ENCODE results near the gene SPAG5. TPM values are rescaled to one million over a fixed set of nuclear protein-coding genes. Genes with fewer than 3 reads are reported as not detected.
"Not testable (repeated sequence)": the region's sequence is repeated elsewhere in the genome, so short reads cannot be mapped to it uniquely, and the experiment has no call there.

SPAG5 gene
- total RNA-seq, 4 donors from 2014 or later = 10.0 to 28.3 (median 16.2) TPM

DNA sequence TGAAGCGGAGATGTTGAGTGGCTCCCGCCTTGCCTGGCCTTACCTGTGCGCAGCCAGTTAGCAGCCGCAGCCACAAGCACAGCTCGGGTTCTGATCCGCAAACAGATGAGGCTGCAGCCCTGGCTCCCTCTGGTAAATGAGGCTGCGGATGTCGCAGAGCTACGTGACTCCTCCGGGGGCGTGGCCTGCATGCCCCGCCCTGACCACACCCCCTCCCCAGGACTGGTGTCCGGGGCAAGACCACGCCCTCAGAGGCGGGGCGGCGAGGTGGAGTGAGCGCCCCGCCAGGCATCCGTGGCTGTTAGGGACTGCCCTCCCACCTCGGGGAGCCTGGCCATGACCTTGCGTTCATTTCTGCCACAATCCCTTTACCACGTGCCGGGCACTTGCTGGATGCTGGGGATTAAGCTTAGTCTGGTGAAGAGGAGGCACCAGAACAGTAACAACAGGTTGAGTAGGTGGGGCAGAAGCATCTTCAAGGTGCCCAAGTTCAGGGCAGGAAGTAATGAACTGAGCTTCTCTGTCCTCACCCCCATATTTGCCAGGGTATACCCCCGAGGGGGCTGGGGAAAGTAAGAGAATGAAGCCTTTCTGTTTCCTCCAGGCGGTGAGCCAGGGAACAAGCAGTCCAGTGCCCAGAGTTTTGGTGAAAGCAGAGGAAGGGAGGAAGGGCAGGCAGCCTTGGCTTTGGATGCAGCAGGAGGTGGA, 21.9 kb downstream of the SPAG5 start, which contains the start of gene ALDOC:
ALDOC (minus strand) TSS at position 138 of the 708 bp plus-strand sequence. CDS start 1,363 bp downstream, outside the sequence.
- Histone ChIP-seq H3K9me3 (no peaks in the 10 kb centered on the region), H3K27ac (peak within 1 kb of the TSS in 3 of 4 donors; percentile 63 to 71 (median 69)), H3K36me3 (peaks cover 0 to 34% (median 0%) of the 10 kb centered on the region in 3 donors), H3K4me3 (peak within 1 kb of the TSS in 3 of 4 donors; percentile 31 to 62 (median 40)), H3K27me3 (no peaks in the 10 kb centered on the region), H3K4me1 (peaks cover 6 to 29% (median 14%) of the 10 kb centered on the region in 3 donors)
- DNase-seq = peak; percentile 81
- intact Hi-C loops (cut with DNase I) = no loop called here
- 12 to 13% methylated on average over 8 to 11 of the region's 26 CpGs for WGBS, 2 donors
- TF ChIP-seq POLR2A (IDR thresholded peaks at IDR 0.05) = peak in 3 of 4 donors; percentile 81 to 93 (median 83)
- TF ChIP-seq, protein P1, sequence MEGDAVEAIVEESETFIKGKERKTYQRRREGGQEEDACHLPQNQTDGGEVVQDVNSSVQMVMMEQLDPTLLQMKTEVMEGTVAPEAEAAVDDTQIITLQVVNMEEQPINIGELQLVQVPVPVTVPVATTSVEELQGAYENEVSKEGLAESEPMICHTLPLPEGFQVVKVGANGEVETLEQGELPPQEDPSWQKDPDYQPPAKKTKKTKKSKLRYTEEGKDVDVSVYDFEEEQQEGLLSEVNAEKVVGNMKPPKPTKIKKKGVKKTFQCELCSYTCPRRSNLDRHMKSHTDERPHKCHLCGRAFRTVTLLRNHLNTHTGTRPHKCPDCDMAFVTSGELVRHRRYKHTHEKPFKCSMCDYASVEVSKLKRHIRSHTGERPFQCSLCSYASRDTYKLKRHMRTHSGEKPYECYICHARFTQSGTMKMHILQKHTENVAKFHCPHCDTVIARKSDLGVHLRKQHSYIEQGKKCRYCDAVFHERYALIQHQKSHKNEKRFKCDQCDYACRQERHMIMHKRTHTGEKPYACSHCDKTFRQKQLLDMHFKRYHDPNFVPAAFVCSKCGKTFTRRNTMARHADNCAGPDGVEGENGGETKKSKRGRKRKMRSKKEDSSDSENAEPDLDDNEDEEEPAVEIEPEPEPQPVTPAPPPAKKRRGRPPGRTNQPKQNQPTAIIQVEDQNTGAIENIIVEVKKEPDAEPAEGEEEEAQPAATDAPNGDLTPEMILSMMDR (IDR thresholded peaks at IDR 0.05) = no peak

- Histone ChIP-seq H3K4me3 (peak overlapping the region in 1 of 4 donors; percentile 10), H3K36me3 (peaks cover 0 to 33% (median 0%) of the 10 kb centered on the region in 3 donors), H3K4me1 (peaks cover 6 to 32% (median 14%) of the 10 kb centered on the region in 3 donors)
- H3K27ac ChIP-seq; intact Hi-C loops (cut with DNase I); H3K9me3 ChIP-seq; DNase-seq; H3K27me3 ChIP-seq: not testable (repeated sequence)
- WGBS, 2 donors = 60 to 71% methylated on average over 3 of the region's 3 CpGs
These were observed 22.8 kb downstream of the SPAG5 start for GRCh38 chr17:28576016-28576415.

DNA sequence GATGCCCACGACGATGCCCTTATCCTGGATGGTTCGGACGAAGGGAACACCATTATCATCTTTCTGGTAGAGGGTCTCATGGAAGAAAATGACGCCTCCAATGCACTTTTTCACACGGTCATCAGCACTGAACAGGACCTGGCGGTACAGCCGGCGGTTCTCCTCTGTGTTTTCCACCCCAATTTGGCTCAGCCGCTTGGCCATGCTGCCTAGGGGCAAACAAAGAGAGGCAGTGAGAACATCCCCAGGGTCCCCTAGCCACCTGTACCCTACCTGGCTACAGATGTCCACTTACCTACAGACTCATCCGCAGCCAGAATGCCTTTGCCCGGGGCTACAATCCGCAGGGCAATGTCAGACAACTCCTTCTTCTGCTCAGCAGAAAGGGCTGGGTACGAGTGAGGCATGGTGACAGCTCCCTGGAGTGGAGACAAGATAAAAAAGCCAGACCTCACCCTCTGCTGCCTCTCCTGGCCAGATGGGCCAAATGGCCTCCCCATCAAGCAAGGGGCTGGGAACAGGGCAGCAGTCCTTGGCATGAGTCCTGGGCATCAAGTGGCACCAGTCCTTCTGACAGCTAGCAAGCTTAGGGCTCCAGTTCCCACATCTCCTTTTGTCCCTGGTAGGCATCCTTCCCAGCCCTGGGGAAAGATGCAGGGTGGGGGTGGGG, 23.6 kb downstream of the SPAG5 start:
- Histone ChIP-seq H3K36me3 (peaks cover 0 to 33% (median 0%) of the 10 kb centered on the region in 3 donors), H3K27ac (no peak overlapping the region), H3K27me3 (no peaks in the 10 kb centered on the region), H3K9me3 (no peaks in the 10 kb centered on the region), H3K4me3 (no peak overlapping the region), H3K4me1 (peaks cover 11 to 39% (median 16%) of the 10 kb centered on the region in 3 donors)
- intact Hi-C loops (cut with DNase I) = no loop called here
- no peak for DNase-seq
- no peak for TF ChIP-seq POLR2A (IDR thresholded peaks at IDR 0.05)
- TF ChIP-seq, protein P1 (IDR thresholded peaks at IDR 0.05) = no peak
- 90 to 94% methylated on average over 10 to 14 of the region's 14 CpGs for WGBS, 2 donors

DNA sequence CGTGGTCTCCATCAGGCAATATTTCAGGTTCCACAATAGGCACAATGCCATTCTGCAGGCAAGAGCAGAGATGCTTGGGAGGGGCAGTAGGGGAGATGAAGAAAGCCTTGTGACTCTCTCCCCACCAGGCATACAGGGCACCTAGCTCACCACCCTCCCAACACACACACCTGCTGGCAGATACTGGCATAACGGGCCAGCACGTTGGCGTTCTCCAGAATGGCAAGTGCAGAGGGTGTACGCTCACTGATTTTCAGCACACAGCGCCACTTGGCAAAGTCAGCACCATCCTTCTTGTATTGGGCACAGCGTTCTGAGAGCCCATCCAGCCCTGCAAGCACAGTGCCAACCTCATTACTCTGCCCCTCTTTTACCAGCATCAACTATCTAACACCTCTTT, 24.3 kb downstream of the SPAG5 start:
- Histone ChIP-seq H3K36me3 (peaks cover 0 to 28% (median 0%) of the 10 kb centered on the region in 3 donors), H3K27me3 (no peaks in the 10 kb centered on the region), H3K4me3 (no peak overlapping the region), H3K4me1 (peaks cover 14 to 46% (median 21%) of the 10 kb centered on the region in 3 donors), H3K9me3 (no peaks in the 10 kb centered on the region), H3K27ac (no peak overlapping the region)
- intact Hi-C loops (cut with DNase I) = no loop called here
- WGBS, 2 donors = 82 to 89% methylated on average over 6 to 7 of the region's 7 CpGs
- no peak for DNase-seq
- TF ChIP-seq POLR2A (IDR thresholded peaks at IDR 0.05) = no peak
- TF ChIP-seq, protein P1 (IDR thresholded peaks at IDR 0.05) = peak in 1 of 6 experiments; percentile 17

- intact Hi-C loops (cut with DNase I) = no loop called here
- 96 to 100% methylated on average over 1 to 5 of the region's 6 CpGs for WGBS, 2 donors
- TF ChIP-seq, protein P1 (IDR thresholded peaks at IDR 0.05) = no peak
- TF ChIP-seq POLR2A (IDR thresholded peaks at IDR 0.05) = no peak
These were observed 24.8 kb downstream of the SPAG5 start for GRCh38 chr17:28573966-28574480.

More at GRCh38 chr17:28573966-28574480, 24.8 kb downstream of the SPAG5 start:
- Histone ChIP-seq H3K9me3 (no peaks in the 10 kb centered on the region), H3K27ac (no peak overlapping the region), H3K36me3 (peaks cover 0 to 25% (median 0%) of the 10 kb centered on the region in 3 donors), H3K4me3 (no peak overlapping the region), H3K27me3 (no peaks in the 10 kb centered on the region), H3K4me1 (peaks cover 14 to 51% (median 21%) of the 10 kb centered on the region in 3 donors)
- no peak for DNase-seq

Measured in esophagus squamous epithelium (tissue), 5 donors.